Ovary (tissue), 9 donors: ENCODE measurements around the gene TAB3. TPM values are rescaled to one million over a fixed set of nuclear protein-coding genes. Genes with fewer than 3 reads are reported as not detected.

Experiments
- DNase-seq, 5 donors: peaks; one replicate each; pipeline ENCODE4 v3.0.0-alpha.2; 2019 to 2020
- H3K27ac ChIP-seq, 2 donors: fragments of 200-600 bp; one replicate each; pipeline versions ENCODE4 v1.5.1 to v1.8.0; 2019 to 2022
- H3K27me3 ChIP-seq: fragments of 200-600 bp; one replicate; pipeline ENCODE4 v1.8.0; 2022
- H3K36me3 ChIP-seq: fragments of 200-600 bp; sonication (generic); one replicate; pipeline ENCODE4 v1.5.1; 2019
- H3K4me1 ChIP-seq: one replicate; pipeline ENCODE4 v1.8.1; 2013; ENCODE audit warnings: mild to moderate bottlenecking, moderate library complexity; ENCODE audit not compliant: insufficient read depth
- H3K4me3 ChIP-seq: fragments of 200-600 bp; sonication (generic); one replicate; pipeline ENCODE4 v1.5.1; 2017
- H3K9me3 ChIP-seq, 2 donors: fragments of 200-600 bp in 1 of 2; sonication (generic) in 1 of 2; one replicate each; pipeline versions ENCODE4 v1.5.1 to v1.8.1; 2013 to 2019; ENCODE audit warnings: mild to moderate bottlenecking in 1 of 2, moderate library complexity in 1 of 2
- CTCF ChIP-seq, 3 donors: fragments of 450-650 bp in 2 of 3; fragments of 200-600 bp in 1 of 3; IDR thresholded peaks; one replicate each; pipeline versions ENCODE4 v1.5.1 to v1.8.0; 2016 to 2022; ENCODE audit warnings: antibody characterized with exemption in 3 of 3, mild to moderate bottlenecking in 1 of 3
- EP300 ChIP-seq: sonication (generic); formaldehyde crosslinking; IDR thresholded peaks from one replicate; pipeline ENCODE4 v1.6.1; 2017; ENCODE audit warnings: antibody characterized with exemption
- POLR2A ChIP-seq: fragments of 450-650 bp; IDR thresholded peaks from one replicate; pipeline ENCODE4 v1.6.1; 2017; ENCODE audit warnings: antibody characterized with exemption, mild to moderate bottlenecking, moderate library complexity
- WGBS, 3 donors: extraction: QIAGEN DNeasy Blood & Tissue Kit in 1 of 3; methylation state at CpG; one replicate each; pipeline versions ENCODE4 v1.1.5 to v1.1.7; 2013 to 2017; 5-methylcytosine and 5-hydroxymethylcytosine counted together
- intact Hi-C, 4 donors: fragments of 100-400 bp; cut with DNase I; formaldehyde crosslinking; loops; one replicate each; pipeline versions ENCODE4 v1.11.0 to v1.15.1; 2022 to 2023
- polyA plus RNA-seq, 2 donors: library from polyadenylated mRNA; stranded (reverse); fragments of 200-250 nt in 1 of 2; fragments of 350-450 nt in 1 of 2; fragmentation: Illumina TruSeq in 1 of 2; extraction: RNeasy Lipid Tissue Mini Kit (QIAGEN cat#74804) in 1 of 2; gene quantifications; one replicate each; pipeline ENCODE4 v1.2.3, GENCODE V29; 2013 to 2014
- total RNA-seq, 7 donors: library from RNA; depleted of rRNA in 2 of 7; stranded (reverse); fragments of >200 nt in 2 of 7; fragmentation: NEBNext Ultra II Directional in 3 of 7; extraction: Animal tissue kit (Norgen Biotek cat#: 25700) in 3 of 7; gene quantifications; one replicate each; pipeline versions ENCODE4 v1.1.0 to v1.2.4, GENCODE V29; 2016 to 2023
- donor health status: DM: no; HTN: no; CAD: no; lungs with moderate emphysema.
- donor health status: DM: no; HTN: no; CAD: no.
- donor health status: Bipolar disorder and iron deficiency.
- donor health status: DM: yes; HTN: yes; CAD: no.
- donor health status: DM: no; HTN: no; CAD: no.
- donor health status: DM: yes; HTN: yes; CAD: no.

The TAB3 gene
- total and polyA plus RNA-seq, 9 donors, result 7.8 to 29.5 (median 21.0) TPM

- TF ChIP-seq CTCF (IDR thresholded peaks at IDR 0.05) (no peak), EP300 (no peak), POLR2A (no peak)
- DNase-seq, result no peak
- no peaks in the 10 kb centered on the region for H3K27me3 ChIP-seq
These were observed 21.2 kb upstream of the TAB3 start for GRCh38 chrX:30910124-30910860.

GRCh38 chrX:30906726-30907125 lies 17.7 kb upstream of the TAB3 start:
- Histone ChIP-seq H3K4me1 (no peaks in the 10 kb centered on the region), H3K9me3 (no peaks in the 10 kb centered on the region), H3K27ac (no peak overlapping the region), H3K4me3 (no peak overlapping the region), H3K36me3 (no peaks in the 10 kb centered on the region), H3K27me3 (no peaks in the 10 kb centered on the region)
- TF ChIP-seq EP300, result no peak
- no peak for TF ChIP-seq POLR2A
- TF ChIP-seq CTCF (IDR thresholded peaks at IDR 0.05), result no peak
- DNase-seq, result no peak
- WGBS, 3 donors, result 42 to 60% (median 46%) methylated on average over 1 of the region's 1 CpG
- intact Hi-C loops, result no loop called here

More at GRCh38 chrX:30910124-30910860, 21.2 kb upstream of the TAB3 start:
- no peak overlapping the region for H3K4me3 ChIP-seq
- 54 to 57% (median 56%) methylated on average over 7 of the region's 7 CpGs for WGBS, 3 donors
- H3K9me3 ChIP-seq, result no peaks in the 10 kb centered on the region
- no peaks in the 10 kb centered on the region for H3K36me3 ChIP-seq
- H3K4me1 ChIP-seq, result no peaks in the 10 kb centered on the region
- intact Hi-C loops, result no loop called here
- H3K27ac ChIP-seq, result no peak overlapping the region

GRCh38 chrX:30905321-30905720 lies 16.3 kb upstream of the TAB3 start:
- Histone ChIP-seq H3K27ac (no peak overlapping the region), H3K36me3 (no peaks in the 10 kb centered on the region), H3K4me3 (no peak overlapping the region), H3K4me1 (no peaks in the 10 kb centered on the region), H3K27me3 (no peaks in the 10 kb centered on the region), H3K9me3 (no peaks in the 10 kb centered on the region)
- intact Hi-C loops, result no loop called here
- WGBS, 3 donors, result 9 to 31% (median 25%) methylated on average over 1 of the region's 1 CpG
- DNase-seq, result no peak
- TF ChIP-seq POLR2A (no peak), CTCF (IDR thresholded peaks at IDR 0.05) (no peak), EP300 (no peak)

GRCh38 chrX:30904632-30905031 lies 15.6 kb upstream of the TAB3 start:
- intact Hi-C loops, result no loop called here
- no peaks in the 10 kb centered on the region for H3K4me1 ChIP-seq
- DNase-seq, result no peak
- no peak overlapping the region for H3K4me3 ChIP-seq
- H3K27me3 ChIP-seq, result no peaks in the 10 kb centered on the region
- TF ChIP-seq EP300 (no peak), CTCF (IDR thresholded peaks at IDR 0.05) (no peak), POLR2A (no peak)
- WGBS, 3 donors, result 27 to 32% (median 27%) methylated on average over 3 of the region's 3 CpGs
- H3K27ac ChIP-seq, result no peak overlapping the region
- H3K36me3 ChIP-seq, result no peaks in the 10 kb centered on the region
- no peaks in the 10 kb centered on the region for H3K9me3 ChIP-seq
